ENCODE data around the gene RHBDD1.

DNA sequence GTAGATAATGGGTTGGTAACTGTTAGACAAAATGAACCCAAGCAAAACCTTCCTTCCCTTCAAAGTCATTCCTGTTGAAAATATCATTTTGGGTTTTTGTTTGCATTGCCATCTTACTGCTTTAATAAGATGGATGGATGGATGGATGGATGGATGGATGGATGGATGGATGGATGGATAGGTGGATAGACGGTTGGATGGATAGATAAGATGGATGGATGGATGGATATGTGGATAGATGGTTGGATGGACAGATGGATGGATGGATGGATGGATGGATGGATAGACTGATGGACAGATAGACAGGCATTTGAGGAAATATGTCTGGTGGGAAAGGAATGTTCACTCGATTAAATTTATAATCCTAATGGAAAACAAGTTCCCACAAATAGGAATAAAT lies 194.9 kb downstream of the RHBDD1 start:
- TF ChIP-seq, protein P1, sequence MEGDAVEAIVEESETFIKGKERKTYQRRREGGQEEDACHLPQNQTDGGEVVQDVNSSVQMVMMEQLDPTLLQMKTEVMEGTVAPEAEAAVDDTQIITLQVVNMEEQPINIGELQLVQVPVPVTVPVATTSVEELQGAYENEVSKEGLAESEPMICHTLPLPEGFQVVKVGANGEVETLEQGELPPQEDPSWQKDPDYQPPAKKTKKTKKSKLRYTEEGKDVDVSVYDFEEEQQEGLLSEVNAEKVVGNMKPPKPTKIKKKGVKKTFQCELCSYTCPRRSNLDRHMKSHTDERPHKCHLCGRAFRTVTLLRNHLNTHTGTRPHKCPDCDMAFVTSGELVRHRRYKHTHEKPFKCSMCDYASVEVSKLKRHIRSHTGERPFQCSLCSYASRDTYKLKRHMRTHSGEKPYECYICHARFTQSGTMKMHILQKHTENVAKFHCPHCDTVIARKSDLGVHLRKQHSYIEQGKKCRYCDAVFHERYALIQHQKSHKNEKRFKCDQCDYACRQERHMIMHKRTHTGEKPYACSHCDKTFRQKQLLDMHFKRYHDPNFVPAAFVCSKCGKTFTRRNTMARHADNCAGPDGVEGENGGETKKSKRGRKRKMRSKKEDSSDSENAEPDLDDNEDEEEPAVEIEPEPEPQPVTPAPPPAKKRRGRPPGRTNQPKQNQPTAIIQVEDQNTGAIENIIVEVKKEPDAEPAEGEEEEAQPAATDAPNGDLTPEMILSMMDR (conservative IDR thresholded peaks at IDR 0.05 in 1 of 2, IDR thresholded peaks at IDR 0.05 in 1 of 2; ENCODE audit: extremely low read depth in 1 of 2, insufficient read depth in 1 of 2, low read depth in 1 of 2, low read length in 2 of 2), result no peak
- TF ChIP-seq EZH2 (IDR thresholded peaks at IDR 0.05; ENCODE audit: borderline replicate concordance, low read length), result no peak
